ENCODE data around the gene DPAGT1. TPM values are rescaled to one million over a fixed set of nuclear protein-coding genes. Genes with fewer than 3 reads are reported as not detected.
A peak's percentile ranks its signal among the peaks of the same experiment; 100 is the strongest.

DPAGT1 gene
- total RNA-seq, 6 experiments from 2014 or later, result 40.5 to 52.5 (median 49.1) TPM

DNA sequence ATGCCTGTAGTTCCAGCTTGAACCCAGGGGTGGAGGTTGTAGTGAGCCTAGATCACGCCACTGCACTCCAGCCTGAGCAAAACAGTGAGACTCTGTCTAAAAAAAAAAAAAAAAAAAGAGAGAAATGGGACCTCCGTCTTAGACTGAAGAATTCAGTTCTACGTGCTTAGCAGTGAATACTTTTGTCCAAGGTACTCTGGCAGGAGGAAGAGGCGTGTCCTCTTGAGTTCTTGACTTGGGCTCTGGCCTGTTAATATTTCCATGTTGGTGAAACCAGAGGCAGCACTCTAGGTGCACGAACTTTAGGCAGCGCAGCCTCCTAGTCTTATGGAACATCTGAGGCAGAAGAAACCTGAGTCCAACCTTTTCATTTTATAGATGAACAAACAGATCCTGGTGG, 14.5 kb downstream of the DPAGT1 start:
- TF ChIP-seq, protein P1, sequence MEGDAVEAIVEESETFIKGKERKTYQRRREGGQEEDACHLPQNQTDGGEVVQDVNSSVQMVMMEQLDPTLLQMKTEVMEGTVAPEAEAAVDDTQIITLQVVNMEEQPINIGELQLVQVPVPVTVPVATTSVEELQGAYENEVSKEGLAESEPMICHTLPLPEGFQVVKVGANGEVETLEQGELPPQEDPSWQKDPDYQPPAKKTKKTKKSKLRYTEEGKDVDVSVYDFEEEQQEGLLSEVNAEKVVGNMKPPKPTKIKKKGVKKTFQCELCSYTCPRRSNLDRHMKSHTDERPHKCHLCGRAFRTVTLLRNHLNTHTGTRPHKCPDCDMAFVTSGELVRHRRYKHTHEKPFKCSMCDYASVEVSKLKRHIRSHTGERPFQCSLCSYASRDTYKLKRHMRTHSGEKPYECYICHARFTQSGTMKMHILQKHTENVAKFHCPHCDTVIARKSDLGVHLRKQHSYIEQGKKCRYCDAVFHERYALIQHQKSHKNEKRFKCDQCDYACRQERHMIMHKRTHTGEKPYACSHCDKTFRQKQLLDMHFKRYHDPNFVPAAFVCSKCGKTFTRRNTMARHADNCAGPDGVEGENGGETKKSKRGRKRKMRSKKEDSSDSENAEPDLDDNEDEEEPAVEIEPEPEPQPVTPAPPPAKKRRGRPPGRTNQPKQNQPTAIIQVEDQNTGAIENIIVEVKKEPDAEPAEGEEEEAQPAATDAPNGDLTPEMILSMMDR (IDR thresholded peaks at IDR 0.05), result no peak
- Mint-ChIP-seq H3K4me1 (ENCODE audit: low read depth) (peaks cover 25% of the 10 kb centered on the region), H3K27me3 (ENCODE audit: insufficient read depth) (no peaks in the 10 kb centered on the region), H3K4me3 (no peak overlapping the region), H3K36me3 (ENCODE audit: low read depth) (peaks cover 4% of the 10 kb centered on the region; the same call in 1 of the 2 replicates), H3K27ac (peak overlapping the region; percentile 31; the same call in 1 of the 2 replicates), H3K9me3 (no peaks in the 10 kb centered on the region)
- no peak for DNase-seq

DNA sequence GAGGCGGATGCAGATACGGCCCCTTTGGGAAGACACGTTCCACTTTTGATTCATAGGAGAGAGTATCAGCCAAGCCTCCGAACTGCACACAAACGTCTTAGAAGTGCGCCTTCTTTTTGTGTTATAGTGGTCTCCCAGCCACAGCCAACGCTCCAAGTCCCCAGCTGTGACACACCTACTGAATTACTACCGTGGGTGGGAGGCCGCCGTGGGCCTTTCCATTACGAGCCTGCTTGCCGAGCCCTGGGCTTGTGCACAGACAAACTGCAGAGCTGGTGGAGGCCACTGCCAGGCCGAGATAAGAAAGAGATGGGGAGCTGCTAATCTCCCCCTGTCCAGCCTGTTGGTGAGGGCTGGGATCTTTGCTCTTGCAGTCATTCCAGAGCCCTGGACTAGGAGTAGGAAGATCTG, 16.2 kb downstream of the DPAGT1 start:
- Mint-ChIP-seq H3K27me3 (ENCODE audit: insufficient read depth) (no peaks in the 10 kb centered on the region), H3K27ac (peak overlapping the region; percentile 96), H3K4me3 (peak overlapping the region; percentile 100), H3K4me1 (ENCODE audit: low read depth) (peaks cover 23% of the 10 kb centered on the region), H3K9me3 (no peaks in the 10 kb centered on the region), H3K36me3 (ENCODE audit: low read depth) (peaks cover 13% of the 10 kb centered on the region; the same call in 1 of the 2 replicates)
- TF ChIP-seq, protein P1 (IDR thresholded peaks at IDR 0.05), result no peak
- DNase-seq, result no peak

DNA sequence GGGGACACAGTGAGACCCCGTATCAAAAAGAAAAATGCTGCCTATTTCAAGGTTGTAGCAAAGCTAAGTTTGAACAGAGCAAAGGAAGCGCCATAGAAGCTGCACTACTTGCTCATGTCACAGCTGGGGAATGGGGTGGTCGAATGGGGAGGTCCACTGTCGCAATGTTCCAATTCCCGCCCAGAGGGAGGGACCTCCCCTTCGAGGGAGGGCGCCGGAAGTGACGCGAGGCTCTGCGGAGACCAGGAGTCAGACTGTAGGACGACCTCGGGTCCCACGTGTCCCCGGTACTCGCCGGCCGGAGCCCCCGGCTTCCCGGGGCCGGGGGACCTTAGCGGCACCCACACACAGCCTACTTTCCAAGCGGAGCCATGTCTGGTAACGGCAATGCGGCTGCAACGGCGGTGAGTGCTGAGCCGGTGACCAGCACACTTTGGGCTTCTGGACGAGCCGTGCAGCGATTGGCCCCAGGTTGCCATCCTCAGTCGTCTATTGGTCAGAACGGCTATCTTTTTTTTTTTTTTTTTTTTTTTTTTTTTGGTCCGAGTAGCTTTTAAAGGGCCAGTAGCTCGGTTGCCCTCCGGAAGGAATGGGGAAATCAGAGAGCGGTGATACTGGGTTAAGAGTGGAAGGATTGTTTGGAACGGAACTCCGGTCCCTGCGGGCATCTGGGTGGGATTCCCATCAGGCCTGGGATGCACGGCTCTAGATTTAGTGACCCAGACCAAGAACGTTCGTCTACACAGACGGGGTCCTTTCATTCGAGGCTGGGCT, 16.8 kb downstream of the DPAGT1 start, which contains the start of gene HMBS:
Gene HMBS, plus strand, starts transcription at position 219 of the 774 bp plus-strand sequence. Its CDS starts 153 bp downstream, at position 372.
- peaks cover 13% of the 10 kb centered on the region; the same call in 1 of the 2 replicates for H3K36me3 Mint-ChIP-seq (ENCODE audit: low read depth)
- DNase-seq, result peak; percentile 83
- H3K4me3 Mint-ChIP-seq, result peak within 1 kb of the TSS; percentile 100
- no peaks in the 10 kb centered on the region for H3K9me3 Mint-ChIP-seq
- peak within 1 kb of the TSS; percentile 96 for H3K27ac Mint-ChIP-seq
- peaks cover 23% of the 10 kb centered on the region for H3K4me1 Mint-ChIP-seq (ENCODE audit: low read depth)
- TF ChIP-seq, protein P1 (IDR thresholded peaks at IDR 0.05), result no peak
- H3K27me3 Mint-ChIP-seq (ENCODE audit: insufficient read depth), result no peaks in the 10 kb centered on the region

DNA sequence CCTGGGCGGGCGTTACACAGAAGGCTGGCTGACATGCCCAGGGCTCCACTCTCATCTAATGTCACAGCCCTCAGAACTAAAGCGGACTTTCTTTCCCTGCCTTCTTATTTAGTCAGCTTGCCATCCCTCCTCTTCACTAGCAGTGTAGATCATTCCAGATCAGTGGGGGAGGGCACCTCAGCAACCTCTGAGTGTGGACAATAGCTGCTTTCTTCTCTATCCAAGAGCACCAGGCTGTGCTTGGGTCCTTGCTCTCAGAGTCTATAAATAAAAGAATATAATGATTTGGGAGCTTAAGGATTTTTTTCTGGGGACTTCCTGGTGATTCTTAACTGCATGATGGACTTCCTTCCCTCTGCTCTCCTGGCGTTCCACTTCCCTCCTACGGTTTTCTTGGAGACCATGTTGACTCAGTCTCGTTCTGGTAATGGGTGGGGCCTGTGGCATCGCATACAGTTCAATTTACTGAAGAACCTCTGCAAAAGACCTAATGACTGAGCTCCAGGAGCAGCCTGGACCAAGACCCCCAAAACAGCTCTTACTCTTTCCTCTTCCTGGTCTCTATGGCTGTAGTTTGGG, 19.9 kb downstream of the DPAGT1 start:
- H3K4me1 Mint-ChIP-seq (ENCODE audit: low read depth), result peaks cover 14% of the 10 kb centered on the region; the same call in 1 of the 2 replicates
- H3K27me3 Mint-ChIP-seq (ENCODE audit: insufficient read depth), result no peaks in the 10 kb centered on the region; the same call in 1 of the 2 replicates
- peaks cover 29% of the 10 kb centered on the region; the same call in 1 of the 2 replicates for H3K36me3 Mint-ChIP-seq (ENCODE audit: low read depth)
- H3K4me3 Mint-ChIP-seq, result no peak overlapping the region
- no peak for DNase-seq
- TF ChIP-seq, protein P1 (IDR thresholded peaks at IDR 0.05), result no peak
- no peaks in the 10 kb centered on the region for H3K9me3 Mint-ChIP-seq
- H3K27ac Mint-ChIP-seq, result no peak overlapping the region

DNA sequence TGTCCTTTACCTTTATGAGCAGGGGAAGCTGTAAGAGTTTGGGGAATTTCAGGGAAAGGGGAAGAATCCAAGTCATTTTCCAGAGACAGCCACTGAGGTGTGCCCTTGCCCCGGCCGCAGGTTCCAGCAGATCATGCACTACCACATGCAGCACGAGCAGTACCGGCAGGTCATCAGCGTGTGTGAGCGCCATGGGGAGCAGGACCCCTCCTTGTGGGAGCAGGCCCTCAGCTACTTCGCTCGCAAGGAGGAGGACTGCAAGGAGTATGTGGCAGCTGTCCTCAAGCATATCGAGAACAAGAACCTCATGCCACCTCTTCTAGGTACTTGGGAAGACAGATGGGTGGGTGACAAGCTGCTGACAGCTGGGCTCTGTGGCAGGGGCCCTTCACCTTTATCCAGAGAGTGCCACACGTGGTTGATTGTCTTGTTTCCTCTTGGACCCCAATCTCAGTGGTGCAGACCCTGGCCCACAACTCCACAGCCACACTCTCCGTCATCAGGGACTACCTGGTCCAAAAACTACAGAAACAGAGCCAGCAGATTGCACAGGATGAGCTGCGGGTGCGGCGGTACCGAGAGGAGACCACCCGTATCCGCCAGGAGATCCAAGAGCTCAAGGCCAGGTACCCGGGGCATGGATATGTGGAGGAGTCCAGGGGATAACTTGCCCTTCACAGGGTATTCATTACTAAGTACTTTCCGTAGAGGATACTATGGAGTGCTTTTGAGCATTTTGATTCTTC, 22.8 kb downstream of the DPAGT1 start:
- no peaks in the 10 kb centered on the region; the same call in 1 of the 2 replicates for H3K27me3 Mint-ChIP-seq (ENCODE audit: insufficient read depth)
- H3K36me3 Mint-ChIP-seq (ENCODE audit: low read depth), result peaks cover 29% of the 10 kb centered on the region; the same call in 1 of the 2 replicates
- no peak overlapping the region for H3K27ac Mint-ChIP-seq
- no peak for DNase-seq
- H3K4me1 Mint-ChIP-seq (ENCODE audit: low read depth), result no peaks in the 10 kb centered on the region
- TF ChIP-seq, protein P1 (IDR thresholded peaks at IDR 0.05), result no peak
- no peaks in the 10 kb centered on the region for H3K9me3 Mint-ChIP-seq
- no peak overlapping the region for H3K4me3 Mint-ChIP-seq

Measured in HFFc6 (cell line).